Naive thymus-derived CD4-positive, alpha-beta T cell (primary cell): Measurements from ENCODE around the gene C17orf67. TPM values are rescaled to one million over a fixed set of nuclear protein-coding genes. Genes with fewer than 3 reads are reported as not detected.
A peak's percentile ranks its signal among the peaks of the same experiment; 100 is the strongest.

Experiments used
- ATAC-seq: fragments of 150-1000 bp; cut with Tn5 transposase; 2 replicates; pipeline ENCODE4 v1.10.0; 2021; ENCODE audit warnings: mild to moderate bottlenecking, moderate library complexity
- CTCF ChIA-PET: fragments of 350-600 bp; sonication (Branson Sonifier 250); formaldehyde crosslinking; loops from one replicate; lab custom pipeline; 2021; ENCODE audit warnings: antibody characterized with exemption; lab: Charles Lee
- POLR2A ChIA-PET: fragments of 350-600 bp; sonication (Branson Sonifier 250); formaldehyde crosslinking; loops from one replicate; lab custom pipeline; 2021; ENCODE audit warnings: antibody characterized with exemption, inconsistent platforms; lab: Charles Lee
- DNase-seq, 9 donors: peaks; one replicate each; pipeline versions ENCODE4 v3.0.0 to v3.0.0-alpha.2; 2020 to 2022; ENCODE audit warnings: mixed read lengths in 1 of 9
- H3K27ac ChIP-seq: one replicate; pipeline ENCODE4 v1.7.0; 2013; ENCODE audit warnings: mild to moderate bottlenecking, low read depth, low read length, moderate library complexity
- H3K27me3 ChIP-seq, 2 donors: one replicate each; pipeline ENCODE4 v1.7.0; 2013; ENCODE audit warnings: low read length in 2 of 2, mild to moderate bottlenecking in 2 of 2, moderate library complexity in 2 of 2; ENCODE audit not compliant: control insufficient read depth in 2 of 2, insufficient read depth in 2 of 2
- H3K36me3 ChIP-seq, 3 experiments: 1 replicate in 2 of 3; 2 replicates in 1 of 3; pipeline ENCODE4 v1.7.0; 2013; ENCODE audit warnings: low read length in 3 of 3, mild to moderate bottlenecking in 3 of 3, moderate library complexity in 1 of 3; ENCODE audit not compliant: insufficient read depth in 3 of 3, control insufficient read depth in 2 of 3
- H3K4me1 ChIP-seq, 2 donors: one replicate each; pipeline ENCODE4 v1.7.0; 2013; ENCODE audit warnings: low read length in 2 of 2, mild to moderate bottlenecking in 2 of 2, moderate library complexity in 1 of 2; ENCODE audit not compliant: control insufficient read depth in 2 of 2, insufficient read depth in 2 of 2
- H3K4me3 ChIP-seq: 2 replicates; pipeline ENCODE4 v1.7.0; 2013; ENCODE audit warnings: mild to moderate bottlenecking, low read length
- H3K9me3 ChIP-seq, 3 experiments: 1 replicate in 2 of 3; 2 replicates in 1 of 3; pipeline ENCODE4 v1.7.0; 2013; ENCODE audit warnings: low read length in 3 of 3; ENCODE audit not compliant: control insufficient read depth in 2 of 3
- H3K27ac Mint-ChIP-seq, 9 donors: one replicate each; pipeline ENCODE4 v1.8.0; 2020 to 2022; ENCODE audit warnings: mixed read lengths in 9 of 9, mild to moderate bottlenecking in 8 of 9, moderate library complexity in 5 of 9, inconsistent platforms in 2 of 9
- H3K27me3 Mint-ChIP-seq, 5 donors: one replicate each; pipeline ENCODE4 v1.8.0; 2021 to 2022; ENCODE audit warnings: mixed read lengths in 5 of 5, mild to moderate bottlenecking in 1 of 5
- H3K36me3 Mint-ChIP-seq, 5 donors: one replicate each; pipeline ENCODE4 v1.8.0; 2020 to 2022; ENCODE audit warnings: mixed read lengths in 5 of 5, mild to moderate bottlenecking in 3 of 5, inconsistent platforms in 1 of 5
- H3K4me1 Mint-ChIP-seq, 7 donors: one replicate each; pipeline ENCODE4 v1.8.0; 2020 to 2022; ENCODE audit warnings: mixed read lengths in 7 of 7, mild to moderate bottlenecking in 3 of 7, inconsistent platforms in 1 of 7
- H3K4me3 Mint-ChIP-seq, 10 donors: one replicate each; pipeline ENCODE4 v1.8.0; 2020 to 2022; ENCODE audit warnings: mild to moderate bottlenecking in 10 of 10, mixed read lengths in 10 of 10, moderate library complexity in 6 of 10, inconsistent platforms in 2 of 10
- H3K9me3 Mint-ChIP-seq, 11 donors: one replicate each; pipeline ENCODE4 v1.8.0; 2020 to 2022; ENCODE audit warnings: mixed read lengths in 11 of 11, mild to moderate bottlenecking in 4 of 11, inconsistent platforms in 1 of 11, moderate library complexity in 1 of 11
- intact Hi-C, 2 donors: fragments of 100-400 bp; cut with micrococcal nuclease; formaldehyde crosslinking; loops; one replicate each; pipeline ENCODE4 v1.15.1; 2023
- polyA plus RNA-seq, 2 donors: library from polyadenylated mRNA; unstranded; fragments of 300-500 nt; fragmentation: Illumina TruSeq; gene quantifications; one replicate each; pipeline ENCODE4 v1.2.3, GENCODE V29; 2021
- total RNA-seq, 6 experiments: library from RNA in 5 of 6; stranded (reverse) in 5 of 6; gene quantifications; 1 replicate in 5 of 6; 2 replicates in 1 of 6; pipeline ENCODE4 v1.2.3 and lab custom pipeline; 2021 to 2026

The C17orf67 gene
- total and polyA plus RNA-seq, 7 experiments from 2014 or later: 1.1 to 9.1 (median 3.8) TPM

- no peaks in the 10 kb centered on the region for H3K27me3 Mint-ChIP-seq
- CTCF ChIA-PET: interaction anchor here (1.0 kb wide), 1 partner anchor 23 kb away, joined by 4 read pairs; no protein-coding TSS in a partner anchor
- H3K9me3 Mint-ChIP-seq: no peaks in the 10 kb centered on the region
- no peak overlapping the region for H3K27ac Mint-ChIP-seq
- no peaks in the 10 kb centered on the region for H3K27me3 ChIP-seq
- H3K4me3 ChIP-seq: no peak overlapping the region
- ATAC-seq (no peak), DNase-seq (no peak)
- H3K36me3 Mint-ChIP-seq: peaks cover 0 to 30% (median 18%) of the 10 kb centered on the region in 5 donors
- H3K9me3 ChIP-seq: no peaks in the 10 kb centered on the region
- peaks cover 5 to 10% of the 10 kb centered on the region in 2 donors for H3K4me1 ChIP-seq
- POLR2A ChIA-PET: interaction anchor here (1.1 kb wide), 1 partner anchor 9 kb away, joined by 4 read pairs; the partner anchor contains the start of genes C17orf67 and DGKE
- no peak overlapping the region for H3K27ac ChIP-seq
- peaks cover 13 to 31% (median 19%) of the 10 kb centered on the region in 7 donors for H3K4me1 Mint-ChIP-seq
- intact Hi-C loops: no loop called here
- no peak overlapping the region for H3K4me3 Mint-ChIP-seq
- peaks cover 0 to 6% (median 0%) of the 10 kb centered on the region in 3 experiments for H3K36me3 ChIP-seq
Observed at GRCh38 chr17:56842577-56842976, 8.9 kb upstream of the C17orf67 start.

GRCh38 chr17:56838687-56839086 lies 5.0 kb upstream of the C17orf67 start:
- Histone ChIP-seq H3K4me3 (no peak overlapping the region), H3K4me1 (peaks cover 27 to 29% of the 10 kb centered on the region in 2 donors), H3K27me3 (no peaks in the 10 kb centered on the region), H3K36me3 (peaks cover 0 to 6% (median 3%) of the 10 kb centered on the region in 3 experiments), H3K27ac (no peak overlapping the region), H3K9me3 (no peaks in the 10 kb centered on the region)
- Mint-ChIP-seq H3K4me1 (peaks cover 23 to 54% (median 40%) of the 10 kb centered on the region in 7 donors), H3K27me3 (no peaks in the 10 kb centered on the region), H3K36me3 (peaks cover 0 to 25% (median 15%) of the 10 kb centered on the region in 5 donors), H3K27ac (peak overlapping the region in 1 of 9 donors; percentile 28), H3K4me3 (peak overlapping the region in 4 of 10 donors; percentile 16 to 64 (median 40)), H3K9me3 (no peaks in the 10 kb centered on the region)
- ATAC-seq (no peak), DNase-seq (no peak)
- POLR2A ChIA-PET: no interaction called here
- CTCF ChIA-PET: no interaction called here
- intact Hi-C loops: loop anchor here (10.0 kb wide), 3 partner anchors 1016 to 1574 kb away; partner anchors contain the start of genes HLF (in 1 of the 2), MRPS23 (in 1 of the 2) and SRSF1 (in 1 of the 2)

GRCh38 chr17:56835264-56835585 lies 1.5 kb upstream of the C17orf67 start:
- Mint-ChIP-seq H3K27ac (peak overlapping the region; percentile 75 to 94 (median 92)), H3K4me3 (peak overlapping the region; percentile 91 to 98 (median 95)), H3K9me3 (no peaks in the 10 kb centered on the region), H3K4me1 (peaks cover 35 to 75% (median 67%) of the 10 kb centered on the region in 7 donors), H3K36me3 (peaks cover 0 to 20% (median 17%) of the 10 kb centered on the region in 5 donors), H3K27me3 (no peaks in the 10 kb centered on the region)
- ATAC-seq (no peak), DNase-seq (no peak)
- no peaks in the 10 kb centered on the region for H3K27me3 ChIP-seq
- peaks cover 0 to 6% (median 0%) of the 10 kb centered on the region in 3 experiments for H3K36me3 ChIP-seq
- peaks cover 41 to 42% of the 10 kb centered on the region in 2 donors for H3K4me1 ChIP-seq
- intact Hi-C loops: loop anchor here (2.0 to 10.0 kb wide), 5 partner anchors 242 to 1684 kb away; partner anchors contain the start of genes HLF (in 1 of the 2), MRPS23 (in 1 of the 2), NOG (in 1 of the 2) and SRSF1 (in 1 of the 2)
- H3K9me3 ChIP-seq: no peaks in the 10 kb centered on the region
- CTCF ChIA-PET: interaction anchor here (1.1 to 1.9 kb wide), 3 partner anchors 12 to 127 kb away, joined by 4 to 9 read pairs (median 7); no protein-coding TSS in a partner anchor
- H3K27ac ChIP-seq: peak overlapping the region; percentile 85
- peak overlapping the region; percentile 91 for H3K4me3 ChIP-seq
- POLR2A ChIA-PET: interaction anchor here (0.7 to 4.9 kb wide), 9 partner anchors 8 to 242 kb away, joined by 3 to 30 read pairs (median 4); partner anchors contain the start of gene NOG

- H3K4me3 ChIP-seq: peak overlapping the region; percentile 91
- CTCF ChIA-PET: interaction anchor here (0.9 to 1.9 kb wide), 4 partner anchors 12 to 127 kb away, joined by 3 to 9 read pairs (median 6); no protein-coding TSS in a partner anchor
- no peaks in the 10 kb centered on the region for H3K9me3 ChIP-seq
- Mint-ChIP-seq H3K4me1 (peaks cover 35 to 75% (median 67%) of the 10 kb centered on the region in 7 donors), H3K4me3 (peak overlapping the region; percentile 91 to 98 (median 95)), H3K36me3 (peaks cover 0 to 21% (median 17%) of the 10 kb centered on the region in 5 donors), H3K27me3 (no peaks in the 10 kb centered on the region), H3K27ac (peak overlapping the region; percentile 75 to 94 (median 92)), H3K9me3 (no peaks in the 10 kb centered on the region)
- H3K27me3 ChIP-seq: no peaks in the 10 kb centered on the region
- POLR2A ChIA-PET: interaction anchor here (0.7 to 4.9 kb wide), 13 partner anchors 9 to 241 kb away, joined by 3 to 30 read pairs (median 4); partner anchors contain the start of gene NOG
- ATAC-seq (peak; percentile 32), DNase-seq (peak; percentile 53 to 76 (median 67))
- peak overlapping the region; percentile 85 for H3K27ac ChIP-seq
- intact Hi-C loops: loop anchor here (1.0 to 10.0 kb wide), 13 partner anchors 33 to 1684 kb away; partner anchors contain the start of genes AKAP1 (in 1 of the 2), COIL (in 1 of the 2), HLF (in 1 of the 2) and MMD (in 1 of the 2)
- H3K36me3 ChIP-seq: peaks cover 0 to 6% (median 0%) of the 10 kb centered on the region in 3 experiments
- H3K4me1 ChIP-seq: peaks cover 41 to 42% of the 10 kb centered on the region in 2 donors
Observed at GRCh38 chr17:56834380-56835263, 902 bp upstream of the C17orf67 start.

- Mint-ChIP-seq H3K36me3 (peaks cover 0 to 20% (median 17%) of the 10 kb centered on the region in 5 donors), H3K4me1 (peaks cover 29 to 72% (median 55%) of the 10 kb centered on the region in 7 donors), H3K27me3 (no peaks in the 10 kb centered on the region), H3K4me3 (peak overlapping the region; percentile 83 to 98 (median 95)), H3K27ac (peak overlapping the region; percentile 79 to 95 (median 91)), H3K9me3 (no peaks in the 10 kb centered on the region)
- intact Hi-C loops: loop anchor here (1.0 to 10.0 kb wide), 17 partner anchors 14 to 1684 kb away; partner anchors contain the start of genes MRPS23 (in 2 of the 2), SRSF1 (in 2 of the 2), AKAP1 (in 1 of the 2) and DYNLL2 (in 1 of the 2)
- DNase-seq (peak; percentile 37 to 64 (median 55)), ATAC-seq (peak; percentile 72)
- H3K9me3 ChIP-seq: no peaks in the 10 kb centered on the region
- peaks cover 0 to 6% (median 0%) of the 10 kb centered on the region in 3 experiments for H3K36me3 ChIP-seq
- H3K27me3 ChIP-seq: no peaks in the 10 kb centered on the region
- POLR2A ChIA-PET: interaction anchor here (0.8 to 4.9 kb wide), 7 partner anchors 9 to 240 kb away, joined by 4 to 30 read pairs (median 6); partner anchors contain the start of gene NOG
- CTCF ChIA-PET: interaction anchor here (1.9 kb wide), 1 partner anchor 14 kb away, joined by 11 read pairs; no protein-coding TSS in a partner anchor
- peaks cover 35 to 41% of the 10 kb centered on the region in 2 donors for H3K4me1 ChIP-seq
- H3K27ac ChIP-seq: peak overlapping the region; percentile 85
- H3K4me3 ChIP-seq: peak overlapping the region; percentile 91
Observed at GRCh38 chr17:56833057-56833808, 487 bp downstream of the C17orf67 start.
